Smooth muscle cell of the brain vasculature (primary cell): ENCODE data around the gene PRKD2.
"Not testable (repeated sequence)": the region's sequence is repeated elsewhere in the genome, so short reads cannot be mapped to it uniquely, and the experiment has no call there.

Source experiments
- DNase-seq: peaks from one replicate; pipeline ENCODE4 v3.0.0-alpha.2; 2012; ENCODE audit warnings: low read depth, low spot score

PRKD2 gene

GRCh38 chr19:46725036-46725820, 8.3 kb upstream of the PRKD2 start:
- DNase-seq, result no peak

GRCh38 chr19:46724468-46724867, 7.6 kb upstream of the PRKD2 start:
- no peak for DNase-seq

GRCh38 chr19:46723471-46723870, 6.6 kb upstream of the PRKD2 start:
- DNase-seq, result no peak

- no peak for DNase-seq
These were observed 6.1 kb upstream of the PRKD2 start for GRCh38 chr19:46723023-46723461.

GRCh38 chr19:46722421-46723022, 5.6 kb upstream of the PRKD2 start:
- no peak for DNase-seq

GRCh38 chr19:46722004-46722380, 5.1 kb upstream of the PRKD2 start:
- no peak for DNase-seq

- no peak for DNase-seq
These were observed 4.5 kb upstream of the PRKD2 start for GRCh38 chr19:46721269-46722003.

GRCh38 chr19:46720503-46721239, 3.8 kb upstream of the PRKD2 start:
- DNase-seq, result no peak

- DNase-seq, result no peak
These were observed 3.0 kb upstream of the PRKD2 start for GRCh38 chr19:46719629-46720502.

- DNase-seq, result no peak
These were observed 2.2 kb upstream of the PRKD2 start for GRCh38 chr19:46718934-46719622.

GRCh38 chr19:46718157-46718933, 1.4 kb upstream of the PRKD2 start:
- DNase-seq, result no peak

- no peak for DNase-seq
These were observed 816 bp upstream of the PRKD2 start for GRCh38 chr19:46717716-46718143.

- no peak for DNase-seq
These were observed 261 bp downstream of the PRKD2 start for GRCh38 chr19:46716672-46717033.

- no peak for DNase-seq
These were observed 791 bp downstream of the PRKD2 start for GRCh38 chr19:46715975-46716671.

- no peak for DNase-seq
These were observed 1.3 kb downstream of the PRKD2 start for GRCh38 chr19:46715620-46715974.

- DNase-seq, result no peak
These were observed 2.3 kb downstream of the PRKD2 start for GRCh38 chr19:46714444-46715106.

GRCh38 chr19:46713781-46714443, 3.0 kb downstream of the PRKD2 start:
- DNase-seq, result no peak

GRCh38 chr19:46712768-46713338, 4.1 kb downstream of the PRKD2 start:
- not testable (repeated sequence) for DNase-seq
